GM12801 (cell line): Measurements from ENCODE around the gene SIPA1L3.

Experiments
- CTCF ChIP-seq: IDR thresholded peaks from one replicate; pipeline ENCODE4 v1.5.1; 2011; ENCODE audit warnings: control low read depth; ENCODE audit not compliant: insufficient read length; ENCODE audit errors: extremely low read depth

SIPA1L3 gene

DNA sequence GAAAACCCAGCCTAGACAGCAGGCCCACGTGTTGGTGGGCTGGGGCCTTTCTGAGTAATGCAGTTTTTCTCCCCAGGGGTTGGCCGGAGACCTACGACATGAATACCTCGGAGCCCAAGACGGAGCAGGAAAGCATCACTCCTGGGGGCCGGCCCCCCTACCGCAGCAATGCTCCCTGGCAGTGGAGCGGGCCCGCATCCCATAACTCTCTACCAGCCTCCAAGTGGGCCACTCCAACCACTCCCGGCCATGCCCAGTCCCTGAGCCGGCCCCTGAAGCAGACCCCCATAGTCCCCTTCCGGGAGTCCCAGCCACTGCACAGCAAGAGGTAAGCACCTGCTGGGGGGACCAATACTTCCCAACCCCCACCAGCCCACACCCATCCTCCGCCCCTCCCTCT, 234.1 kb downstream of the SIPA1L3 start:
- TF ChIP-seq CTCF, result no peak

DNA sequence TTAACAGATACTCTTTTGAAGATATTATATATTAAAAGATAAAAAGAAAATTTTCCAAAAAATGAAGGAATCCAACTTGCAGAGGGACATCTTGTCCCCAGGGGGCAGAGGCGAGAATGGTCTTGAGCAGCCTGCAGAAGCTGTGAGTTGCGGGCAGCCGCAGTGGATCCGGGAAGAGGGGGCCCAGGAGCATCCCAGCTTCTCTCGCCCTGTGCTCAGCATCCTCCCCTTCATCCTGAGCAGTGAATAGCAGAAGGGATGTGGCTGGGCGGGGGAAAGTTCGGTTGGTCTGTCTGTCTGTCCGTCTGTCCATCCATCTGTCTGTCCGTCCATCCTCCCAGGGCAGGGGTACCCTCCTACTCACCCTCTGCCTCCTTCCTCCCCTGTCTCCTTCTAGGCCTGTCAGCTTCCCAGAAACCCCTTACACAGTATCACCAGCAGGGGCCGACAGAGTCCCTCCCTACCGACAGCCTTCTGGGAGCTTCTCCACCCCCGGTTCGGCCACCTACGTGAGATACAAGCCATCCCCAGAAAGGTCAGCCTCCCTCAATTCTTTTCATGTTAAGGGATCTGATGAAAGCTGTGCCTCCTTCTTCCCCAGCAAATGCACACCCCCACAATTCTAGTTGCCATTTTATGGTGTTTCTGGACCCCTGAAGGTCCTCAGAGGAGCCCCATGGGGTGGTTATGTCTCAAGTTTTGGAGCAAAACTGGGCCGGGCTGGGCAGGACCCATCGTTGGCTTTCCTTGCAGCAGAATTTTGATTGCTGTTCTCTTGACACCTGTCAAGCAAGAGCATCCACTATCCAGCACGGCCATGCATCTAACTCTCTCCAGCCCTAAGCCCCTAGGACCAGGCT, 235.4 kb downstream of the SIPA1L3 start:
- no peak for TF ChIP-seq CTCF

DNA sequence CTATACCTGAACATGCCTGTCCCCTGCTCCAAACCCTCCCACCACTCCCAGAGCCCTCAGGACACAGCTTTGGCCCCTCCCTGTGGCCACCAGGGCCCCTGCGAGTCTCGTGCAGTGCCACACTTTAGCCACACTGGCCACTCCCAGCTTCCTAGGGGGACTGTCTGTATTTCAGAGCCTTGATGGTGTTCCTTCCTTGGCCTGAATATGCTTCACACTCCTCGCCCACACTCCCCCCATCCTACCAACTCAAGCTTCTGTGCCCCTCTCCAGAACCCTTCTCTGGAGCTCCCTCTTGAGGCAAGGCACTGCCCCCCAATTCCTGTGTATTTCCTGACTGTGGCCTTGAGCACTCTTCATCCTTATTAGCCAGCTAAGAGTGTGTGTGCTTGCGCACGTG, 236.8 kb downstream of the SIPA1L3 start:
- no peak for TF ChIP-seq CTCF

- TF ChIP-seq CTCF, result no peak
Observed at GRCh38 chr19:38144667-38145066, 237.7 kb downstream of the SIPA1L3 start.

- TF ChIP-seq CTCF, result no peak
Observed at GRCh38 chr19:38145623-38146022, 238.6 kb downstream of the SIPA1L3 start.

DNA sequence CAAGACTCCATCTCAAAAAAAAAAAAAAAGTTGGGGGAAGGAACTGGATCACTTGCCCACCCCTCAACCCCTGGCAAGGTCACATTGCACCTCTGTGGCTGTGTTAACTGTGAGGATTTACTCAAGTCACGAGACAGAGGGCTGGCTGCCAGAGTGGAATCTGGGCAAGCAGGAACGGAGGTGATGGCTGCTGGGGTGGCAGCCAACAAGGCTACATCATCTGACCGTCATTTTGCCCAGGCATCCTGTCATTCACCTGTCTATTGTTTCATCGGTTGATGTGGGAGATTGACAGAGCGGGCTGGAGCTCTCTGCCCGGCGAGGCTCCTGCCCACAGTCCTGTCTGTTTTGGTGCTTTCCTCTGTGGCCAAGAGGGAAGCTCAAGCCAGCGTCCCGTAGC, 241.3 kb downstream of the SIPA1L3 start:
- TF ChIP-seq CTCF, result no peak

DNA sequence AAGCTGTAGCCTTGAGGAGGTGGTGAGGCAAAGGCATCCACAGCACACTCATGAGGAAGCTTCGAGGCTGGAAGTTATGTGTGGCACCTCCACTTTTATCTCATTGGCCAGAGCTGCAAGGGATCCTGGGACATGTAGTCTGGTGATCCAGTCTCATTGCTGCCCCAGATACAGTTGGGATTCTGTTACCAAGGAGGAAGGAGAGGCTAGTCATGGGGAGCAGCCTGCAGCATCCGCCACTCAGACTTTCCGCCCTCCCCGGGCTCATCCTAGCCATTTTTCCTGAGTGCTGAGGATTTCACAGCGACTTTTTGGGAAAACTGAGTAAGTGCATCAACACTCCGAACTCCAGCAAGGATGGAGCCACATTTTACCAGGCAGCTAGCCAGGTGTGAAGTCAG, 242.7 kb downstream of the SIPA1L3 start:
- no peak for TF ChIP-seq CTCF
